GM19468 (cell line): ENCODE measurements around the gene CDH20.

Source experiments
- ATAC-seq: cut with Tn5 transposase; IDR thresholded peaks from one replicate; pipeline ENCODE4 v1.9.1; 2021; ENCODE audit warnings: mild to moderate bottlenecking, moderate library complexity, moderate number of reproducible peaks; ENCODE audit not compliant: unreplicated experiment; ENCODE audit errors: extremely low read depth

Gene CDH20

DNA sequence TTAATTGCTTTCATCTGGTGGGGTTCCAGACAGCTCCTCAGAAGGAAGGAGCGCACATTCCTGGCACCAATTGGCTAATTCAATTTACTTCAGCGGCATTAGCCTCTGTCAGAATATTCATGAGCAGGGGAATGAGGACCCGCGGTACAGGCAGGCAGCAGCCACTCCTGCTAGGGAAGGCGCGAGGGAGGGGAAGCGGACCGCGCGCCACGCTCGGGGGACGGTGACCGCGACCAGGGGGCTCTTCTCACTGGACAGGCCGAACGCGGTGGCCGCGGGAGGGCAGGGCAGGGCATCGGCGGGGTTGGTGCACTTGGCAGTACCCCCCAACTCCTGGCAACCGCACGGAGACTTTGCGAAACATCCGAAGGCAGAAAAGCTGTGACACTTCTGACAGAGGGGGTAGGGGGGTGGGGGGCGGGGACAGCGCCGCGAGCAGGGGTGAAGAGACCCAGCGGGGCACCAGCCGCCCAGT, at the start of gene CDH20:
TSS of gene CDH20 (plus strand) at position 160 of the 475 bp plus-strand sequence.
- no peak for ATAC-seq

- ATAC-seq = no peak
These were observed 49.2 kb upstream of the CDH20 start for GRCh38 chr18:61284039-61284438.

DNA sequence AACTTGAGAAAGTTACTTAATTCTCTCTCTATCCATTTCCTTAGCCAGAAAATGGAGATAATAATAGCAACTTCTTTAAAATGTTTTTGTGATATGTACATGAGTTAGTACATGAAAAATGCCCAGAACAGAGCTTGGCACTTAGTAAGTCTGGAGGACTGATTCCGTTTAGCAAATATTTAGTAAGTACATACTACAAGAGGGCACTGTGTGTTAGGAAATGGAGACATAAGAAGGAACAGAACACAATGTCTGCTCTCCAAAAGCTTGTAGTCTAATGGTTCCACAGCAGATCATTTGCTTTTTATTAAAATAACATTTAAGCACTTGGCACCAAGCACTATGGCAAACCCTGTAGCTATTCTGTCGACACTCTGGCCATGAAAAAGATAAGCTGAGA, 47.5 kb upstream of the CDH20 start:
- ATAC-seq = no peak

DNA sequence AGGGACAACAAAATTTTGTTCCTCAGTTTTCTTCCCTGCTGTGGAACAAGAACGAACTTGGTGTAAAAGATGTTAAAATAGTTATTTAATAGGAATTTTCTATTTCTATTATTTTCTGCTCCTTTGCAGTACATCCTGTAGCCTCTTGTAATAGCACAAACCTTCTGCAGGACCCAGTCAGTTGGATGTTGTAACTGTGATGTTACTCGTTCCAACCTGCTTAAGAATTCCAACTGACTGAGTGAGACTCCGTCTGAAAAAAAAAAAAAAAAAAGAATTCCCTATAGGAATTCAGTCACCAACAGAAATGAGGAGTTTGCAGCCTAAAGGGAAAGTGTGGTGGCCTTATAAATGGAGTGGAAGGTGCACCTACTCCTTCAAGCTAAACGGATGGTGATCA, 46.4 kb upstream of the CDH20 start:
- no peak for ATAC-seq

DNA sequence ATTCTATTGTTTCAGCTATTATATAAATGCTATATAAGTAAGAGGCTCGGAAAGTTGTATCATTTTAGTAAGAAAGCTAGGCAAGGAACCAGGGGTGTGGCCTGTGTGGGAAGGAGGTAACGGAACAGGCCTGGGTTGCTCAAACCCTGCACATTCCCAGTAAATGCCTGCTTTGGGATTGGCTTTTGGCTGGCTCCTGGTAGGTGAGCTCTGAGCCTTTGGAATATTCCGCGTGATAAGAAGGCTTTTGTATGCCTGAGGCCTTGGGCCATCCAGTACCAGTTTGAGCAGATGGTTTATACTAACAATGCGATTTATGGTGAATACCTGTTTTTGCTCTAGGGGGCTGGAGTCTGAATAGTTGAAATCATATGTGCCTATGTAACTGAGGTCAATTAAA, 42.6 kb upstream of the CDH20 start:
- no peak for ATAC-seq

GRCh38 chr18:61292280-61293035, 40.8 kb upstream of the CDH20 start:
- ATAC-seq = no peak

GRCh38 chr18:61295153-61295552, 38.1 kb upstream of the CDH20 start:
- ATAC-seq = no peak

- ATAC-seq = no peak
These were observed 25.2 kb upstream of the CDH20 start for GRCh38 chr18:61308004-61308403.

DNA sequence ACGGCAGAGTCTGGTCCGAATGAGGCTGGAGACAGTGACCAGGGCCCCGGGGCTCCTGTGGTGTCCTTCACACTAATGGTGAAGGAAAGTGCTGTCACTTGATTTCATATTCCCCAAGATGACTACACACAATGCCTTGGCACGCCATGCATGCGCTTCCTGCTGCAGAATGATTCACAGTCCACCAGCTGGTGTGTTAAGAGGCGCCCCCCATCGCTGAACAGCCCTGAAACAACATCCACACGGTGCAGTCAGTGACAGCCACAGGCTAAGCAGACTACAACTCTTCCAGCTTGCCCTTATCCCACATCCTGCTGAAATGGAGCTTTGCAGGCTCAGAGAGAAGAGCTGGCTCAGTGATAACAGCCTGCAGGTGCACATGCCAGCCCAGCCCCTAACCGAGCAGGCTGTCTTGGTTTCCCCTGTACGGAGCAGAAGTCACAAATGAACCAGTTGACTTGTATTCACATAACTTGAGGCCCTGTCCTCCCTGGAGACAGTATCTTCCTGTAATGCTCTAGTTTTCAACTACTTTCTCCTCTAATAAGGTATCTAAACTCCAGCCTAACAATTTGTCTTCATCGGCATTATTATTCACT, 24.3 kb upstream of the CDH20 start:
- ATAC-seq = no peak

DNA sequence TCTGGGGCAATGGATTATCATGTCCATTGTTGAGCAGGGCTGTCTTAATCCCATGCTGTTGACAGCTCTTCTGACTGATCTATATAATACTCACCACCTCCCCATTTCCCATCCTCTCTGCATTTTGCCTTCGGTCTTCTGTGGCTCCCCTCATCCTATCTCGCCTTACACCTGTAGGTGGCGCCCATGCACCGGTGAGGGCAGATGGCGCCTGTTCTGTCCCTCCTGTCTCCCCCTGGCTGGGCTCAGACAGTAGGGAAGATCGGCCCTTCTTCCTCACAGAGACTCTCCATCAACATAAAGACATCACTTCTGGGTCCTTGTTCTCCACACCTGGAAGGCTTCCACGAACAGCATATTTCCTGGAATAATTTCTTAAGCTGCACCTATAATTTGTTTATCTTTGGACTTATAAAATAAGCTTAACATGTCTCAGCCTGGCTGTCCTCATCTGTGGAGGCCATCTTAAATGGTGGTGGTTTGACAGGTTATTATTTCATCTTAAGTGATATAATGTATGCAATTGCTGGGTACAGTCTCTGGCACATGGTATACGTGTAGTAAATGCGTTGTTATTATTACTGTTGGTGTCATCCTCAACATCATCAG, 10.9 kb upstream of the CDH20 start:
- ATAC-seq = peak; percentile 91

- ATAC-seq = no peak
These were observed 9.3 kb upstream of the CDH20 start for GRCh38 chr18:61323951-61324350.

DNA sequence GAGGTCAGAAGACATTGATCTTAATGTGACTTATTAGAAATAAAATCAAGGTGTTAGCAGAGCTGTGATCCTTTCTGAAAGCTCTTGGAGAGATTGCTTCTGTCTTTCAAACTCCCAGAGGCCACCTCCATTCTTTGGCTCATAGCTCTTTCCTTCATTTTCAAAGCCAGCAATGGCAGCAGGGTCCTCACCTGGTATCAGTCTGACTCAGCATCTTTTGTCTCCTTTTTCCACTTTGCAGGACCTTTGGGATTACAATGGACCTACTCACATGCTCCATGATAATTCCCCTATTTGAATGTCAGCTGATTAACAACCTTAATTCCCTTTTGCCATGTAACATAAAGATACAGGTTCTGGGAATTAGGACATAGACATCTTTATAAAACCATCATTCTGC, 6.8 kb upstream of the CDH20 start:
- no peak for ATAC-seq

GRCh38 chr18:61329398-61329797, 3.8 kb upstream of the CDH20 start:
- ATAC-seq = no peak

DNA sequence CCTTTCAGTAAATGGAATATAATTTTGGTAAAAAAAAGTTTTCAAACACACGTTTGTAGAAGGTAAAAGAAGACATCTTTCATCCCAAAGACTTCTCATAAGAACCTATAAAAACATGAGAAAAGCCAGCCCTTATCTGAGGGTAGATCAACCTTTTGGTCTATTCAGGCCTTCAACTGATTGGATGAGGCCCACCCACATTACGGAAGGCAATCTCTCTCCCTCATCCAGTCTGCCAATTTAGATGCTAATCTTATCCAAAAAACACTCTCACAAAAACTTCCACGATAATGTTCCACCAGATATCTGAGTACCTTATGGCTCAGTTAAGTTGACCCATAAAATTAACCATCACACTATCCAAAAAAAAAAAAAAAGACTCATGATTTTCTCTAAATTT, 2.2 kb upstream of the CDH20 start:
- no peak for ATAC-seq

- no peak for ATAC-seq
These were observed 688 bp downstream of the CDH20 start for GRCh38 chr18:61333746-61334490.

- no peak for ATAC-seq
These were observed 1.2 kb downstream of the CDH20 start for GRCh38 chr18:61334491-61334850.

DNA sequence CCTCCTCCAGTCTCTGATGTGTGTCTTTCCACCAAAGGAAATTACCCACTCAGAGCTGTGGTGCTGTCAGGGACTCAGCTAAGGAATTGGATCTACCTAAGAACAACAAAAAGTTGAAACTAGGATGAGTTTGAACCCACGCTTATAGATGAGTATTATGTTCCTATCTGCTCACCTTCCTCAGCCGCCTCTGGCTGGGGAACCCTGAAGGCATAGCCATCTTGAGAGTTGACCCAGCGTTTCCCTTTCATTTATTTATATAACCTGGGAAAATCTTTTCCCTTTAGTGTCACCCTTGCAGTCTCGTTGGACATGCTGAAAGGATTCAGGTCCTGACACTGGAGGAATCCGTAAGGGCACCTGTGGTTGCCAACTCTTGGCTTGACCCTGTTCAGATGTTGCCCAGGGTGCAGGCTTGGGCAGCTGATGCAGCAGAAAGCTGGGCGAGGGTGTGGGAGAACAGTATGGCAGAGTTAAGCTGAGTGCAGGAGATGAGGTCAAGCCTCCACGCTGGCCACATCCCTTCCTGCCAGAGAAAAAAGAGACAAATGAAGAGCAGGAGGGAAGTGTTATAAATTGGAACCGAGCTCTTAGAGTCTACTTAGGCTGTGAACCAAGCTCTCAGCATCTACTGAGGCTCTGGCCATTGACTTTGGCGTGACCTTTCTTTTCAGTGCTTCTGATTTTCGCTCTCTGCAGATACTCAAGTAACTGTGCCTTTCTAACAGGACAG, 1.9 kb downstream of the CDH20 start:
- ATAC-seq = no peak

GRCh38 chr18:61335684-61336555, 2.7 kb downstream of the CDH20 start:
- no peak for ATAC-seq

DNA sequence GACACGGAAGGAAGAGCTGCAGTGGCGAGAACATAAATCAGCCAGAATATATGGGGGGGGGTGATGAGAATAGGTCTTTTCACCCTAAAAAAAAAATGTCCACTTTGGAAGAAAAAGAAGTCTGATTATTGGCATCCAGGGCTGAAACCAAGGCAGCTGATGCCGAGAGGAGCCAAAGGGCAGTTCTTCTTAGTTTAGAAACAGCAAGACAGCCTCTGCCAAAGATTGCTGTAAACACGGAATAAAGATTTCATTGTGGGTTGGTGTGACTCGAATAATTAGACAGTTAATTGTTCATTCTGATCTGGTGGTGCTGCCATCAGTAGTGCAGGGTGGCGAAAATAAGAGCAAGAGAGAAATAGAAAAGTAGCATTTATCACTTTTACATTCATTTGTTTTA, 3.5 kb downstream of the CDH20 start:
- ATAC-seq = no peak
